ENCODE results near the gene ITPR1.

DNA sequence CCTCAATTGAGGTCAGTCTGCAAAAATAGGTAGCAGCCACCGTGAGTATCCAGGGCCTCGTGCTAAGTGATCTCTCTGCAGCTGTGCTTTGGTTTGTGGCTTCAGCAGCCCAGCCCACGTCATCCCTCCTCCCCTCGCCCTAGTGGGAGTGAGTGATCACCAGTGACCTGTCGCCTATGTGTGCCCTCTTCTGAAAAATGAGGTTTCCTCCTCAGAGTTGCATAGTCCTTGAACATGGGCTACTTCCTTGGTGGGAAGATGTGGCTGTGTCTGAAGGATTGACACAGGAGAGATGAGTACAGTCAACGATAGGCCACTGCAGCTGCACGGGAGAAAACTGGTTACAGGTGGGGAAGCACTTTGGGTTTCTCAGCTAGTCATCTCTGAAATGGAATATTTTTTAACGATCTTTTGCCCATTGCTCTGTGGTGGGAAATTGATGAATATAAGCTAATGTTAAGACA, 341.3 kb downstream of the ITPR1 start:
- TF ChIP-seq POLR2A (IDR thresholded peaks at IDR 0.05) = no peak
- TF ChIP-seq, protein P1, sequence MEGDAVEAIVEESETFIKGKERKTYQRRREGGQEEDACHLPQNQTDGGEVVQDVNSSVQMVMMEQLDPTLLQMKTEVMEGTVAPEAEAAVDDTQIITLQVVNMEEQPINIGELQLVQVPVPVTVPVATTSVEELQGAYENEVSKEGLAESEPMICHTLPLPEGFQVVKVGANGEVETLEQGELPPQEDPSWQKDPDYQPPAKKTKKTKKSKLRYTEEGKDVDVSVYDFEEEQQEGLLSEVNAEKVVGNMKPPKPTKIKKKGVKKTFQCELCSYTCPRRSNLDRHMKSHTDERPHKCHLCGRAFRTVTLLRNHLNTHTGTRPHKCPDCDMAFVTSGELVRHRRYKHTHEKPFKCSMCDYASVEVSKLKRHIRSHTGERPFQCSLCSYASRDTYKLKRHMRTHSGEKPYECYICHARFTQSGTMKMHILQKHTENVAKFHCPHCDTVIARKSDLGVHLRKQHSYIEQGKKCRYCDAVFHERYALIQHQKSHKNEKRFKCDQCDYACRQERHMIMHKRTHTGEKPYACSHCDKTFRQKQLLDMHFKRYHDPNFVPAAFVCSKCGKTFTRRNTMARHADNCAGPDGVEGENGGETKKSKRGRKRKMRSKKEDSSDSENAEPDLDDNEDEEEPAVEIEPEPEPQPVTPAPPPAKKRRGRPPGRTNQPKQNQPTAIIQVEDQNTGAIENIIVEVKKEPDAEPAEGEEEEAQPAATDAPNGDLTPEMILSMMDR (IDR thresholded peaks at IDR 0.05) = no peak
